Neuronal stem cell (in vitro differentiated cells): ENCODE measurements around the gene MSANTD2.

Experiments
- DNase-seq: peaks from one replicate; pipeline ENCODE4 v3.0.0-alpha.2; 2013; ENCODE audit warnings: low spot score
- H2AFZ ChIP-seq: one replicate; pipeline ENCODE4 v1.6.1; 2013; ENCODE audit warnings: mild to moderate bottlenecking, low read length, inconsistent platforms
- H2AK5ac ChIP-seq: 2 replicates; pipeline ENCODE4 v1.6.1; 2013; ENCODE audit warnings: low read depth, mild to moderate bottlenecking, inconsistent platforms, low read length, moderate library complexity, mixed read lengths
- H2BK120ac ChIP-seq: 2 replicates; pipeline ENCODE4 v1.6.1; 2013; ENCODE audit warnings: low read depth, mild to moderate bottlenecking, inconsistent platforms, low read length, moderate library complexity, mixed read lengths
- H2BK12ac ChIP-seq: one replicate; pipeline ENCODE4 v1.6.1; 2013; ENCODE audit warnings: low read length, inconsistent platforms
- H2BK15ac ChIP-seq: 2 replicates; pipeline ENCODE4 v1.6.1; 2013; ENCODE audit warnings: mild to moderate bottlenecking, low read length, inconsistent platforms, mixed read lengths
- H2BK5ac ChIP-seq: one replicate; pipeline ENCODE4 v1.6.1; 2013; ENCODE audit warnings: inconsistent platforms, mild to moderate bottlenecking, low read length, moderate library complexity
- H3K14ac ChIP-seq: one replicate; pipeline ENCODE4 v1.6.1; 2013; ENCODE audit warnings: low read length, inconsistent platforms
- H3K18ac ChIP-seq: 2 replicates; pipeline ENCODE4 v1.6.1; 2013; ENCODE audit warnings: low read length, inconsistent platforms
- H3K23ac ChIP-seq: 2 replicates; pipeline ENCODE4 v1.6.1; 2013; ENCODE audit warnings: low read depth, mild to moderate bottlenecking, mixed read lengths, low read length, inconsistent platforms; ENCODE audit not compliant: poor library complexity
- H3K27ac ChIP-seq: replicated peaks from 3 replicates; pipeline ENCODE4 v1.5.1; 2013; ENCODE audit warnings: low read length, inconsistent platforms
- H3K27me3 ChIP-seq, 3 experiments: 2 replicates each; pipeline ENCODE4 v1.6.1; 2013; ENCODE audit warnings: low read length in 3 of 3, mild to moderate bottlenecking in 2 of 3, inconsistent platforms in 1 of 3, low read depth in 1 of 3, mixed read lengths in 1 of 3, moderate library complexity in 1 of 3; ENCODE audit not compliant: control insufficient read depth in 3 of 3, insufficient read depth in 3 of 3
- H3K36me3 ChIP-seq, 2 donors: replicated peaks in 1 of 2; 2 replicates each; pipeline ENCODE4 v1.6.1; 2013; ENCODE audit warnings: low read length in 2 of 2; ENCODE audit not compliant: control insufficient read depth in 2 of 2, insufficient read depth in 2 of 2
- H3K4ac ChIP-seq: 2 replicates; pipeline ENCODE4 v1.6.1; 2013; ENCODE audit warnings: inconsistent platforms, mild to moderate bottlenecking, low read length, moderate library complexity
- H3K4me1 ChIP-seq, 2 donors: 1 replicate in 1 of 2; 2 replicates in 1 of 2; pipeline ENCODE4 v1.6.1; 2013; ENCODE audit warnings: low read length in 2 of 2, low read depth in 1 of 2; ENCODE audit not compliant: control insufficient read depth in 2 of 2, insufficient read depth in 1 of 2
- H3K4me2 ChIP-seq: one replicate; pipeline ENCODE4 v1.6.1; 2013; ENCODE audit warnings: mild to moderate bottlenecking, low read length, inconsistent platforms; ENCODE audit not compliant: insufficient read depth, poor library complexity, severe bottlenecking
- H3K4me3 ChIP-seq, 2 donors: 2 replicates each; pipeline ENCODE4 v1.5.1; 2013; ENCODE audit warnings: low read length in 2 of 2, mild to moderate bottlenecking in 2 of 2, inconsistent platforms in 1 of 2, moderate library complexity in 1 of 2
- H3K79me1 ChIP-seq: one replicate; pipeline ENCODE4 v1.6.1; 2013; ENCODE audit warnings: low read depth, mild to moderate bottlenecking, inconsistent platforms, low read length, moderate library complexity
- H3K9ac ChIP-seq: one replicate; pipeline ENCODE4 v1.6.1; 2013; ENCODE audit warnings: mild to moderate bottlenecking, low read depth, low read length, inconsistent platforms; ENCODE audit not compliant: poor library complexity
- H3K9me3 ChIP-seq, 2 donors: replicated peaks in 1 of 2; 2 replicates each; pipeline versions ENCODE3 to v1.6.1; 2013; ENCODE audit warnings: low read length in 2 of 2, mild to moderate bottlenecking in 2 of 2, inconsistent platforms in 1 of 2, low read depth in 1 of 2, mixed read lengths in 1 of 2, moderate library complexity in 1 of 2; ENCODE audit not compliant: control insufficient read depth in 2 of 2, insufficient read depth in 1 of 2
- H4K8ac ChIP-seq: one replicate; pipeline ENCODE4 v1.6.1; 2013; ENCODE audit warnings: low read depth, mild to moderate bottlenecking, inconsistent platforms, low read length, moderate library complexity
- H4K91ac ChIP-seq: one replicate; pipeline ENCODE4 v1.6.1; 2013; ENCODE audit warnings: low read length, low read depth, mild to moderate bottlenecking, inconsistent platforms; ENCODE audit not compliant: poor library complexity
- WGBS, 2 donors: extraction: QIAGEN DNeasy Blood & Tissue Kit; methylation state at CpG; one replicate each; pipeline ENCODE4 v1.1.7; 2013; ENCODE audit warnings: missing lambda C conversion rate in 2 of 2, mixed read lengths in 1 of 2; ENCODE audit not compliant: insufficient read length in 2 of 2, insufficient replicate concordance in 1 of 2; ENCODE audit errors: extremely low coverage in 2 of 2; 5-methylcytosine and 5-hydroxymethylcytosine counted together

MSANTD2 gene

DNA sequence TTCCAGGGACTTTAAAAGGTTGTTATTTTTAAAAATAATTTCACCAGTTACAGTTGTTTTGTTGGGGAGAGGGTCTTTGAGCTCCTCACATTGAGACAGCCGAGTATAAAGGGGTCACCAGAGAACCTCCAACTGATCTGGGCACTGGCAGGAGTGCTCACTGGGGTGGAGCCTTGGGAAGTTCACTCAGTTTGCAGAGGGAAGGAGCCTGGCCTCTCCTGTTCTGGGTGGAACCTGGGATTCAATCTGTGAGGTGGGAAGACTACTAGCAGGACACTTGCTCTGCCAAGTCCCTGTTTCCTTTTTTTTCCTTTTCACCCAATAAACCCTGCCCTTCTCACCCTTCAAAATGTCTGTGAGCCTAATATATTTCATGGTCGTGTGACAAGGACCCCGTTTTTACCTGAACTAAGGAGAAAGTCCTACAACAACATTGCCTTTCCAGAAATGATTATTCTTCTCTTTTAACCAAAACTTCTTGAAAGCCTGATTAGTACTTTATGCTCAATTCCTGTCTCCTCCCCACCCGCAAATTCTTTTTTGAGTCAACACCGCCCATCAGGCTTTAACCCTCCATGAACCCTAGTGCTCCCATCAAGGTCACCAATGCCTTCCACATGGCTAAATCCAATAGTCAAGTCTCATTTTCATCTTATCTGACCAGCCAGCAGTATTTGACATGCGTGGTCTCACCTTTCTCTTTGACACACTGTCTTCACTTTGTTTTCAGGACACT is 22.0 kb upstream of the MSANTD2 start:
- Histone ChIP-seq H3K36me3 (no peaks in the 10 kb centered on the region), H2BK120ac (no peak overlapping the region), H3K79me1 (no peaks in the 10 kb centered on the region), H3K4me2 (no peak overlapping the region), H3K27me3 (peaks cover 0 to 50% (median 0%) of the 10 kb centered on the region in 3 experiments), H3K14ac (no peak overlapping the region), H4K8ac (no peak overlapping the region), H3K18ac (no peak overlapping the region), H2AFZ (no peak overlapping the region), H3K9ac (no peak overlapping the region), H2BK5ac (no peak overlapping the region), H3K4me1 (peaks cover 0 to 1% of the 10 kb centered on the region in 2 donors), H3K4ac (no peak overlapping the region), H2AK5ac (no peak overlapping the region), H3K4me3 (no peak overlapping the region), H3K27ac (no peak overlapping the region), H2BK12ac (no peak overlapping the region), H3K9me3 (peaks cover 1 to 5% of the 10 kb centered on the region in 2 donors), H4K91ac (no peak overlapping the region), H3K23ac (no peak overlapping the region), H2BK15ac (no peak overlapping the region)
- no CpG with 5 or more reads among the region's 6 CpGs for WGBS, 2 donors
- DNase-seq = no peak

DNA sequence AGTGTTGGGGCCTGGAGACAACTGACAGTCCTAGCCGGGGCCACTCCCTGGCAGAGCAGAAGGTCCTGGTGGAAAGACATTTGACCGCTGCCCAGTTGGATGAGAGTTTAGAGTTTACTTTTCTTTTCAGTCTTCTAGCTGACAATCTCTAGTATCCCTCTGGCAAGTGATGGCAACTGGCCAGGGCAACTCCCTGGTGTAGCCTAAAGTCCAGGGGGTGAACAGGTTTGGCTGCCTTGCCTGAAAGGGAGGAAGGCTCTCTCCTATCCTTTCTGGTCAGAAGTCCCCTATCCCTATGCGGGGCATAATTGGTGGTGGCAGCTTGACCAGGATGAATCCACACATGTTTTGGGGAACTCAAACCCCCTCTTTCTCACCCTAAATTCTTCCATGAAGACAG is 16.8 kb upstream of the MSANTD2 start:
- DNase-seq = no peak
- no CpG with 5 or more reads among the region's 3 CpGs for WGBS, 2 donors
- Histone ChIP-seq H2BK15ac (no peak overlapping the region), H3K27me3 (peaks cover 0 to 46% (median 0%) of the 10 kb centered on the region in 3 experiments), H4K8ac (no peak overlapping the region), H3K18ac (no peak overlapping the region), H3K9me3 (peaks cover 1 to 4% of the 10 kb centered on the region in 2 donors), H2BK5ac (no peak overlapping the region), H3K23ac (no peak overlapping the region), H3K4ac (no peak overlapping the region), H3K9ac (no peak overlapping the region), H3K4me2 (no peak overlapping the region), H2BK12ac (no peak overlapping the region), H2AK5ac (no peak overlapping the region), H3K79me1 (no peaks in the 10 kb centered on the region), H3K14ac (no peak overlapping the region), H3K27ac (no peak overlapping the region), H2BK120ac (no peak overlapping the region), H3K4me1 (peaks cover 0 to 1% of the 10 kb centered on the region in 2 donors), H4K91ac (no peak overlapping the region), H3K4me3 (no peak overlapping the region), H2AFZ (no peak overlapping the region), H3K36me3 (no peaks in the 10 kb centered on the region)

GRCh38 chr11:124814739-124815138 is 14.5 kb upstream of the MSANTD2 start:
- H3K9me3 ChIP-seq = peaks cover 1 to 4% of the 10 kb centered on the region in 2 donors
- H2BK5ac ChIP-seq = no peak overlapping the region
- H2AK5ac ChIP-seq = no peak overlapping the region
- H4K91ac ChIP-seq = no peak overlapping the region
- no peaks in the 10 kb centered on the region for H3K79me1 ChIP-seq
- no peak overlapping the region for H3K23ac ChIP-seq
- WGBS, 2 donors = no CpG with 5 or more reads among the region's 1 CpG
- no peak overlapping the region for H3K9ac ChIP-seq
- H3K27me3 ChIP-seq = peaks cover 0 to 27% (median 0%) of the 10 kb centered on the region in 3 experiments
- DNase-seq = no peak
- H2BK12ac ChIP-seq = no peak overlapping the region
- no peak overlapping the region for H4K8ac ChIP-seq
- H3K4me2 ChIP-seq = no peak overlapping the region
- no peak overlapping the region for H3K4ac ChIP-seq
- no peaks in the 10 kb centered on the region for H3K36me3 ChIP-seq
- H3K14ac ChIP-seq = no peak overlapping the region
- H3K4me1 ChIP-seq = no peaks in the 10 kb centered on the region
- no peak overlapping the region for H2AFZ ChIP-seq
- no peak overlapping the region for H3K18ac ChIP-seq
- no peak overlapping the region for H2BK120ac ChIP-seq
- no peak overlapping the region for H3K4me3 ChIP-seq
- H3K27ac ChIP-seq = no peak overlapping the region
- no peak overlapping the region for H2BK15ac ChIP-seq

- Histone ChIP-seq H2BK120ac (no peak overlapping the region), H2AFZ (no peak overlapping the region), H4K91ac (no peak overlapping the region), H3K4me3 (no peak overlapping the region), H3K14ac (no peak overlapping the region), H3K9ac (no peak overlapping the region), H2AK5ac (no peak overlapping the region), H4K8ac (no peak overlapping the region), H2BK5ac (no peak overlapping the region), H3K4ac (no peak overlapping the region), H3K79me1 (no peaks in the 10 kb centered on the region), H3K23ac (no peak overlapping the region), H2BK15ac (no peak overlapping the region), H3K18ac (no peak overlapping the region), H3K4me2 (no peak overlapping the region), H3K9me3 (peaks cover 1 to 11% of the 10 kb centered on the region in 2 donors), H2BK12ac (no peak overlapping the region), H3K4me1 (no peaks in the 10 kb centered on the region), H3K27ac (no peak overlapping the region), H3K27me3 (peaks cover 0 to 11% (median 0%) of the 10 kb centered on the region in 3 experiments), H3K36me3 (peaks cover 0 to 3% of the 10 kb centered on the region in 2 donors)
- no CpG with 5 or more reads among the region's 1 CpG for WGBS, 2 donors
- DNase-seq = no peak
These were observed 12.7 kb upstream of the MSANTD2 start for GRCh38 chr11:124812876-124813275.
